ENCODE measurements around the gene ACD.

Gene ACD

DNA sequence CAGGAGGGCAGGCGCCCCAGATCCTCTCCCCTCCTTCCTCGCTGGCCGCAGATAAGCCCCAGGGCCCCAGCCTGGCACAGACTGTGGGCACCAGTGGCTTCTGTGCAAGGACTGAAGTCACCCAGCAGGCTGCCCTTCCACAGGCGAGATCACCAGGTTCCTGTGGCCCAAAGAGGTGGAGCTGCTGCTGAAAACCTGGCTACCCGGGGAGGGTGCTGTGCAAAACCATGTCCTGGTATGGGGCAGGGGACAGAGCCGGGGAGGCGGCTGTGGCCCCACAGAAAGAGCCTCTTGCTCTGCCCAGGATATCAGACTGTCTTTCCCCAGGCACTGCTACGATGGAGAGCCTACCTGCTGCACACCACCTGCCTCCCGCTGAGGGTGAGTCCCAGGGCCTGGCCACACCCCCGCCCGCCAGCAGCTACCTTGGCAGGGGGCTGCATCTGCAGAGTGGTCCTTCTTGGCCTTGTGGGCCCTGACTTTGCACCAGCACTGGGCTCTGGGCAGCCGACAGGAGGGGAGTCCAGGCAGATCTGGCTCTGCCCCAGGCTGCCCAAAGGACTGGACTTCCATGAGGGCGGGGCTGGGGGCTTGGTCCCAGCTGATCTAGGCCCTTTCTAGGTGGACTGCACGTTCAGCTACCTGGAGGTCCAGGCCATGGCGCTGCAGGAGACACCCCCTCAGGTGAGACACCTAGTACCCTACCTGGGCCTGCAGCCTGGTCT, 14.5 kb downstream of the ACD start:
- FAIRE-seq: no peak

DNA sequence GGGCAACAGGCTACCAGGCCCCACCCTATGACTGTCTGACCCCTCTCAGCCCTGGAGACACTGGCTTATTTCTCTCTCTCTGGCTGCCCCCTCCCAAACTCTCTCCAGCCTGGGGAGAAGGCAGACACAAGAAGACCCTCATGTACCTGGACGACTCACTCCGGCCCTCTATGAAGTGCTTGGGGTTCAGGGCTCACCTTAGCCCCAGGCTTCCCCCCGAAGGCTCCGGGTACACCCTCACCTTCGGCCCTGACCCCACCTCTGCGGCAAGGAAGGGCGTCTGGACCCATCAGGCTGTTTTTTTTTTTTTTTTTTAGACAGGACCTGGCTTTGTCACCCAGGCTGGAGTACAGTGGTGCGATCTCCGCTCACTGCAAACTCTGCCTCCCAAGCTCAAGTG, 16.0 kb downstream of the ACD start:
- FAIRE-seq: no peak

DNA sequence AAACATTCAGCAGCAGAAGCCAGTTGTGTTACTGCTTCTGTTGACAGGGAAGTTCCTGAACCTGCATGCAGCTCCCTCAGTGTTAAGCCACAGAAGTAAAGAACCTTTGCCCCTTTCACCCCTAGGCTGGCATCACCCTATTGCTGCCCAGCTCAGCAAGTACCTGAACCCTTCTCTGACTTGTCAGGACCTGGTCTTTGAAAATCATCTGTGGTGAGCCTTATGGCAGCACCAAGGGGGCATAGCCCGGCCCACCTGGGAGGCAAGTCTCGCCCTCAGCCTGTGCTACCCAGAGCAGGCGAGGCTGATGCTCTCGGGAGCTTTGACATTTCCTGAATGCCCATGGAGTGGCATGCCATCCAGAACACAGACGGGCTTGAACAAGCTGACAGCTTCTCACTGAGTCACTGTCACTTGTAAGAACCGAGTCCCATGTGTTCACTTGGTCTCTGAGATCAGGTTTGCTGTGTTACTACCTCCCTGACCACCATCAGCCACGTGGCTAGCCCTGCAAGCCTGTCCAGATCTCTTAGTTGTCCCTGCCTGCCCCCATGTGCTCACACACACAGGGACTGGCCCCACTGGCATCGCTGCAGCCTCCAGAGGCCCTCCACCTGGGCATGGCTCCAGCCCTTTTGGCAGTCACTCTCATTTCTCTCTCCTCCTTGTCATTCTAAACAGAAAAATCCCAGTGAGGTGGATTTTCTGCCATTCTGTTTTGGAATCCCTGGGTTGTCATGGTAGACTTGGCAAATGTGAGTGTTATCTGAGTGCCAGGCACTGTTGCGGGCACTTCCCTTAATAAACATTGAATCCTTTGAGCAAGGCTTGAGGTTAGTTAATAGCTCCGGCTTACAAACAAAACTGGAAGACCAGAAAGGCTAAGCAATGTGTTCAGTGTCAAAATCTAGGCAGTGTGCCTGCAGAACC, 18.0 kb downstream of the ACD start:
- FAIRE-seq: no peak

DNA sequence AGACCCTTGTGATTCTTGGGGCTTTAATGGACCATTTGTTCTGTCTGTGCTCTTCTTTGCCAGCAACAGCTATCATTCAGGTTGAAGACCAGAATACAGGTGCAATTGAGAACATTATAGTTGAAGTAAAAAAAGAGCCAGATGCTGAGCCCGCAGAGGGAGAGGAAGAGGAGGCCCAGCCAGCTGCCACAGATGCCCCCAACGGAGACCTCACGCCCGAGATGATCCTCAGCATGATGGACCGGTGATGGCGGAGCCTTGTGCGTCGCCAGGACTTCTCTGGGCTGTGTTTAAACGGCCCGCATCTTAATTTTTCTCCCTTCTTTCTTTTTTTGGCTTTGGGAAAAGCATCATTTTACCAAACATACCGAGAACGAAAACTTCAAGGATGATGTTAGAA, 22.4 kb downstream of the ACD start:
- no peak for FAIRE-seq

DNA sequence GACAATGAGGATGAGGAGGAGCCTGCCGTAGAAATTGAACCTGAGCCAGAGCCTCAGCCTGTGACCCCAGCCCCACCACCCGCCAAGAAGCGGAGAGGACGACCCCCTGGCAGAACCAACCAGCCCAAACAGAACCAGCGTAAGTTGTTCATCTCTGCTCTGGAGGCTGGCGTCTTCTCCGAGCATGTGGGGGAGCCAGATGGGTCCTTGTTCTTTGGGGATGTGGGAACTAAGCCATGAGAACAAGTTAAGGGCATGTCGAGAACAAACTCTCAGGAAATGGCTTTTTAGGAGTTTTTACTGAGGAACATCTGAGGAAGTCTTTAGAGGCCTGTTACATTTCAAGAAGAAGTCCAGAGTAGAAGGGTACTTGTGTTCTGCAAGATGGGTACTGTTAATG, 23.3 kb downstream of the ACD start:
- no peak for FAIRE-seq

DNA sequence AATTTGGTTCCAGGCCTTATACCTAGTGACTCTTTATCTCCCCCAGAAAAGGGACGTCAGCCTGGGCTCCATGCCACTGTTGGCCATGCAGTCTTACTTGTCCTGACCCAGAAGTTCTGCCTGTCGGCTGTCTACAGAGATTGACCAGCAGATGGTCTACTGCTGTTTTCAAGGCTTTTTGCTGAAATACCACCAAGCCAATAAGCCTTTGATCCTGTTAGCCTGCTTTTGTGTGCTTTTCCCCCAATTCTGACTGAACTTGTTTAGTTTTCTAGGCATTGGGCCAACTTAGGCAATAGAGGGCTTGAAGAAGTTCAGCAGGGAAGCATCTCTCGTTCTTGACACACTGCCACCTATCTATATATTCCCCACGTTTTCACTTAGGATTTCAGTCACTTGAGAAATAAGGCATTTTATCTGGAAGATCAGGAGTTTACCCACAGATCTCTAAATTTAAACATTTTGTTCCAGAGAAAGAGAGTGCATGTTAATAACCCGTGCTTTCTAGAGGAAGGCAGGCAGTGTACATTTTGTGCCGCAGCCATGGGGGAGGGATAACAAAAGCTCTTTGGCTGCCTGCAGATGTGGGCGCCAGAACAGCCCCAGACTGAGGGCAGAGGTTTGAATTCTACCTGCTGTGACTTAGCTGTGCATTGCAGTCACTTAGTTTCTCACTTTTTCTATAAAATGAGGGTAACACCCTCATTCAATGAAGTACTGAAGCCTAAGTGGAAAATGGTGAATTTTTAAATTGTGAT, 27.5 kb downstream of the ACD start:
- no peak for FAIRE-seq

DNA sequence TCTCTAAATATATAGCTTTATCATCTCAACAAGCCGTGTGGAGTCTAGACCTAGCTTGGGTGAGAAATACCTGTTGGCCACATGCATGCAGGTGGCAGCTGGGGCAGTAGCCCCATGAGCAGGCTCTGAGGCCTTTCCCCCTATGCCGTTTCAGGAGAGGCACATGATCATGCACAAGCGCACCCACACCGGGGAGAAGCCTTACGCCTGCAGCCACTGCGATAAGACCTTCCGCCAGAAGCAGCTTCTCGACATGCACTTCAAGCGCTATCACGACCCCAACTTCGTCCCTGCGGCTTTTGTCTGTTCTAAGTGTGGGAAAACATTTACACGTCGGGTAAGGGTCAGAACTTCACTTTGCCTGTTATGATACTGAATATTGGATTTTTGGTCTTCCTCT, 31.8 kb downstream of the ACD start:
- no peak for FAIRE-seq

DNA sequence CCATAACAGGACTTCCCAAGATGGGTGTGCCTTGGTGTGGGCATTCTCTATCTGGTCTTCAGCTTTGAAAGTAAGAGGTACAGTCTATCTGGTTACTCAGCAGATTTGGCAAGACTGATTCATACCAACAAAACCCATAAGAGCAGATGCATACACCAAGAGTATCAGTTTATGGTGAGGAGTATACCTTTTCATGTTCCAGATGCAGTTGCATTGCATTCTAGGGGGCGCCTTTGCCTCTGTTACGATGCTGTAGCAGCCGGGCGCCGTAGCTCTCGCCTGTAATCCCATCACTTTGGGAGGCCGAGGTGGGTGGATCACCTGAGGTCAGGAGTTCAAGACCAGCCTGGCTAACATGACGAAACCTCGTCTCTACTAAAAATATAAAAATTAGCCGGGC, 46.3 kb downstream of the ACD start:
- FAIRE-seq: no peak

DNA sequence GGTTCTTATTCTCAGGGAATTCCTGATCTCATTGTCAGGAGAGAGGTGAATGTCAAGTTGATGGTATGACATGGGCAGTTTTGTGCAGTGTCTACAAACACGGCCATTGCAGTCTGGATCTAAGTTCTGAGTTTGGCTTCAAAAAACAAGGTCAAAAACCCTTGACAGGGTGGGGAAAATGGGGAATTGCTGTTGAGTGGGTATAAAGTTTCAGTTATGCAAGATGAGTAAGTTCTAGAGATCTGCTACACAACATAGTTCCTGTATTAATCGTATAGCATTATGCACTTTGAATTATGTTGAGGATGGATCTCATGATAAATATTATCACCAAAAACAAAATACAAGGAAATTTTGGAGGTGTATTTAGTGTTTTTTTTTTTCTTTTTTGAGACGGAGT, 51.7 kb downstream of the ACD start:
- no peak for FAIRE-seq

Measured in endometrium (tissue), 2 donors.